ENCODE results near the gene CYSTM1. TPM values are rescaled to one million over a fixed set of nuclear protein-coding genes. Genes with fewer than 3 reads are reported as not detected.

The CYSTM1 gene
- total and polyA plus RNA-seq, 10 donors, result 25.8 to 78.3 (median 38.3) TPM

- Histone ChIP-seq H3K27ac (no peak overlapping the region), H3K27me3 (replicated peaks in 1 of 7) (peaks cover 0 to 10% (median 4%) of the 10 kb centered on the region in 7 donors), H3K36me3 (no peaks in the 10 kb centered on the region), H3K9me3 (no peaks in the 10 kb centered on the region), H3K4me1 (peaks cover 0 to 29% (median 12%) of the 10 kb centered on the region in 6 donors), H3K4me3 (no peak overlapping the region)
- DNase-seq, result no peak
- WGBS, 5 donors, result 84 to 87% (median 84%) methylated on average over 3 of the region's 3 CpGs
- no peak for TF ChIP-seq CTCF (IDR thresholded peaks at IDR 0.05 in 8 of 11, conservative IDR thresholded peaks at IDR 0.05 in 3 of 11)
- TF ChIP-seq POLR2A (IDR thresholded peaks at IDR 0.05), result no peak
- TF ChIP-seq POLR2AphosphoS5 (IDR thresholded peaks at IDR 0.05), result no peak
- intact Hi-C loops (cut with DNase I; ENCODE audit: low total_unique reads), result loop anchor here (5.0 kb wide), 1 partner anchor 63 kb away; no protein-coding TSS in a partner anchor
Observed at GRCh38 chr5:140140435-140140834, 34.6 kb upstream of the CYSTM1 start.

- Histone ChIP-seq H3K9me3 (no peaks in the 10 kb centered on the region), H3K4me3 (no peak overlapping the region), H3K36me3 (no peaks in the 10 kb centered on the region), H3K4me1 (peaks cover 6 to 37% (median 20%) of the 10 kb centered on the region in 6 donors), H3K27ac (no peak overlapping the region), H3K27me3 (replicated peaks in 1 of 7) (peaks cover 0 to 18% (median 8%) of the 10 kb centered on the region in 7 donors)
- DNase-seq, result no peak
- TF ChIP-seq POLR2AphosphoS5 (IDR thresholded peaks at IDR 0.05), result no peak
- no peak for TF ChIP-seq POLR2A (IDR thresholded peaks at IDR 0.05)
- TF ChIP-seq CTCF (IDR thresholded peaks at IDR 0.05 in 8 of 11, conservative IDR thresholded peaks at IDR 0.05 in 3 of 11), result no peak
- intact Hi-C loops (cut with DNase I; ENCODE audit: low total_unique reads), result loop anchor here (5.0 kb wide), 1 partner anchor 64 kb away; no protein-coding TSS in a partner anchor
Observed at GRCh38 chr5:140141241-140141640, 33.7 kb upstream of the CYSTM1 start.

DNA sequence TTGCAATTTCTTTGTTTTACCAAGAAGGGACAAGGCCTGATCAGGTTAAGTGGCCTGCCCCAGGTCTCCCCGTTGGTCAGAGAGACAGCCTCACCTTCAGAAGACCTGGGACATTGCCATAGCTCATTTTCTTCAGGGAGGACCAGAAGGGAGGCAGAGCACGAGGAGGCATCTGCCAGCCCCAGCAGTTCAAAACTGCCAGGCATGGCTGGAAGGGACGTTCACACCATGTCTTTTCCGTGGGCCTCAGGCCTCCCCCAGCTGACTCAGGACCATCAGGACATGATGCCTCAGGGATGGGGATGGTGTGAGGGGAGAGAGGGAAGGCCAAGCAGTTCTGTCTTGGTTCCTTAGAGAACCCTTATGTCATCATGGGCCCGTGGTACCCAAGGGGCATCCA lies 32.7 kb upstream of the CYSTM1 start:
- intact Hi-C loops (cut with DNase I; ENCODE audit: low total_unique reads), result loop anchor here (5.0 kb wide), 1 partner anchor 65 kb away; no protein-coding TSS in a partner anchor
- peaks cover 10 to 47% (median 24%) of the 10 kb centered on the region in 6 donors for H3K4me1 ChIP-seq
- no peaks in the 10 kb centered on the region for H3K9me3 ChIP-seq
- TF ChIP-seq CTCF (IDR thresholded peaks at IDR 0.05 in 8 of 11, conservative IDR thresholded peaks at IDR 0.05 in 3 of 11) (no peak), POLR2AphosphoS5 (IDR thresholded peaks at IDR 0.05) (no peak), POLR2A (IDR thresholded peaks at IDR 0.05) (no peak)
- no peak overlapping the region for H3K27ac ChIP-seq
- WGBS, 5 donors, result 70 to 89% (median 87%) methylated on average over 4 to 5 of the region's 5 CpGs
- DNase-seq, result no peak
- H3K4me3 ChIP-seq, result no peak overlapping the region
- H3K36me3 ChIP-seq, result no peaks in the 10 kb centered on the region
- peaks cover 0 to 23% (median 8%) of the 10 kb centered on the region in 7 donors for H3K27me3 ChIP-seq (replicated peaks in 1 of 7)

DNA sequence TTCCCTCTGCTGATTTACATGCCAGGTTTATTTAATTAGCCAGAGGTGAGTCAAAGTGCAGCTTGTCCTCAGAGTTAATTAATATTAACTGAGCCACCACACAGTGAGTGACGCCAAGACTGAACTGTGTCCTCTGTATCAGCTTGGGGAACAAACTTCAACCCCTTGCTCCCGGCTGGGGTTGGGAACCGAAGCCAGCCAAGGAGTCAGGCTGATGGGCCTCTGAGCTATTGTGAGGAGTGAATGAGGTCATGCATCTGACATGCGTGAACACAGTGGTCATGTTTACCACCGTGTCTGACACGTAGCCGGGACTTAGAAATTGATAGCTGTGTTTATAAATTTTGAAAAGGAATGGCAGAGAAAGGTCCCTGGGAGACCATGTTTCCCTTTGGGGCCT lies 32.1 kb upstream of the CYSTM1 start:
- 88 to 97% (median 94%) methylated on average over 7 of the region's 7 CpGs for WGBS, 5 donors
- H3K9me3 ChIP-seq, result no peaks in the 10 kb centered on the region
- H3K36me3 ChIP-seq, result no peaks in the 10 kb centered on the region
- H3K4me1 ChIP-seq, result peaks cover 10 to 48% (median 24%) of the 10 kb centered on the region in 6 donors
- no peak for DNase-seq
- H3K27me3 ChIP-seq (replicated peaks in 1 of 7), result peaks cover 0 to 23% (median 8%) of the 10 kb centered on the region in 7 donors
- no peak overlapping the region for H3K4me3 ChIP-seq
- intact Hi-C loops (cut with DNase I; ENCODE audit: low total_unique reads), result loop anchor here (5.0 kb wide), 1 partner anchor 66 kb away; no protein-coding TSS in a partner anchor
- H3K27ac ChIP-seq, result no peak overlapping the region
- TF ChIP-seq POLR2A (IDR thresholded peaks at IDR 0.05) (no peak), POLR2AphosphoS5 (IDR thresholded peaks at IDR 0.05) (no peak), CTCF (IDR thresholded peaks at IDR 0.05 in 8 of 11, conservative IDR thresholded peaks at IDR 0.05 in 3 of 11) (no peak)
